HFFc6 (cell line): Measurements from ENCODE around the gene SPHK1. TPM values are rescaled to one million over a fixed set of nuclear protein-coding genes. Genes with fewer than 3 reads are reported as not detected.

Experiments used
- DNase-seq: peaks from one replicate; pipeline ENCODE4 v3.0.0-alpha.2; 2018
- H3K27ac Mint-ChIP-seq: 2 replicates; pipeline ENCODE4 v1.8.0; 2020; ENCODE audit warnings: mild to moderate bottlenecking, mixed read lengths
- H3K27me3 Mint-ChIP-seq: 2 replicates; pipeline ENCODE4 v1.8.0; 2021; ENCODE audit warnings: mild to moderate bottlenecking, moderate library complexity, mixed read lengths; ENCODE audit not compliant: insufficient read depth
- H3K36me3 Mint-ChIP-seq: 2 replicates; pipeline ENCODE4 v1.8.0; 2021; ENCODE audit warnings: low read depth, mixed read lengths
- H3K4me1 Mint-ChIP-seq: 2 replicates; pipeline ENCODE4 v1.8.0; 2020; ENCODE audit warnings: low read depth, mixed read lengths
- H3K4me3 Mint-ChIP-seq: 2 replicates; pipeline ENCODE4 v1.8.0; 2020; ENCODE audit warnings: mild to moderate bottlenecking, moderate library complexity, mixed read lengths
- H3K9me3 Mint-ChIP-seq: 2 replicates; pipeline ENCODE4 v1.8.0; 2020; ENCODE audit warnings: mild to moderate bottlenecking, mixed read lengths
- CTCF ChIP-seq: fragments of 200-600 bp; sonication (generic); IDR thresholded peaks from 2 replicates; pipeline ENCODE4 v1.5.0; 2021; ENCODE audit warnings: antibody characterized with exemption, mild to moderate bottlenecking
- total RNA-seq, 6 experiments: library from RNA; stranded (reverse); fragmentation: NEBNext Ultra II Directional; extraction: Animal tissue kit (Norgen Biotek cat#: 25700); gene quantifications; 2 replicates in 1 of 6; 3 replicates in 5 of 6; pipeline ENCODE4 v1.2.3, GENCODE V29; 2021

Gene SPHK1
- total RNA-seq, 6 experiments from 2014 or later, result 53.9 to 68.1 (median 55.7) TPM

GRCh38 chr17:76384987-76385891 lies 830 bp downstream of the SPHK1 start:
- no peak for TF ChIP-seq CTCF

GRCh38 chr17:76385892-76386786 lies 1.7 kb downstream of the SPHK1 start:
- H3K27ac Mint-ChIP-seq, result peak overlapping the region; percentile 87
- peaks cover 20% of the 10 kb centered on the region for H3K4me1 Mint-ChIP-seq
- peak; percentile 98 for TF ChIP-seq CTCF
- peak overlapping the region; percentile 88 for H3K4me3 Mint-ChIP-seq
- peaks cover 18% of the 10 kb centered on the region for H3K36me3 Mint-ChIP-seq
- H3K9me3 Mint-ChIP-seq, result no peaks in the 10 kb centered on the region; the same call in 1 of the 2 replicates
- DNase-seq, result peak; percentile 80
- peaks cover 25% of the 10 kb centered on the region for H3K27me3 Mint-ChIP-seq

More at GRCh38 chr17:76384987-76385891, 830 bp downstream of the SPHK1 start:
- H3K27ac Mint-ChIP-seq, result peak overlapping the region; percentile 87
- H3K4me1 Mint-ChIP-seq, result peaks cover 20% of the 10 kb centered on the region
- peak; percentile 70 for DNase-seq
- H3K27me3 Mint-ChIP-seq, result peaks cover 21% of the 10 kb centered on the region
- peaks cover 18% of the 10 kb centered on the region for H3K36me3 Mint-ChIP-seq
- H3K4me3 Mint-ChIP-seq, result peak overlapping the region; percentile 88
- no peaks in the 10 kb centered on the region; the same call in 1 of the 2 replicates for H3K9me3 Mint-ChIP-seq

DNA sequence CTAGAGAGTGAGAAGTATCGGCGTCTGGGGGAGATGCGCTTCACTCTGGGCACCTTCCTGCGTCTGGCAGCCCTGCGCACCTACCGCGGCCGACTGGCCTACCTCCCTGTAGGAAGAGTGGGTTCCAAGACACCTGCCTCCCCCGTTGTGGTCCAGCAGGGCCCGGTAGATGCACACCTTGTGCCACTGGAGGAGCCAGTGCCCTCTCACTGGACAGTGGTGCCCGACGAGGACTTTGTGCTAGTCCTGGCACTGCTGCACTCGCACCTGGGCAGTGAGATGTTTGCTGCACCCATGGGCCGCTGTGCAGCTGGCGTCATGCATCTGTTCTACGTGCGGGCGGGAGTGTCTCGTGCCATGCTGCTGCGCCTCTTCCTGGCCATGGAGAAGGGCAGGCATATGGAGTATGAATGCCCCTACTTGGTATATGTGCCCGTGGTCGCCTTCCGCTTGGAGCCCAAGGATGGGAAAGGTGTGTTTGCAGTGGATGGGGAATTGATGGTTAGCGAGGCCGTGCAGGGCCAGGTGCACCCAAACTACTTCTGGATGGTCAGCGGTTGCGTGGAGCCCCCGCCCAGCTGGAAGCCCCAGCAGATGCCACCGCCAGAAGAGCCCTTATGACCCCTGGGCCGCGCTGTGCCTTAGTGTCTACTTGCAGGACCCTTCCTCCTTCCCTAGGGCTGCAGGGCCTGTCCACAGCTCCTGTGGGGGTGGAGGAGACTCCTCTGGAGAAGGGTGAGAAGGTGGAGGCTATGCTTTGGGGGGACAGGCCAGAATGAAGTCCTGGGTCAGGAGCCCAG lies 2.8 kb downstream of the SPHK1 start:
- Mint-ChIP-seq H3K27me3 (peaks cover 29% of the 10 kb centered on the region), H3K36me3 (peaks cover 18% of the 10 kb centered on the region), H3K4me1 (peaks cover 20% of the 10 kb centered on the region), H3K4me3 (peak overlapping the region; percentile 88), H3K9me3 (no peaks in the 10 kb centered on the region; the same call in 1 of the 2 replicates), H3K27ac (peak overlapping the region; percentile 87)
- no peak for TF ChIP-seq CTCF
- no peak for DNase-seq

DNA sequence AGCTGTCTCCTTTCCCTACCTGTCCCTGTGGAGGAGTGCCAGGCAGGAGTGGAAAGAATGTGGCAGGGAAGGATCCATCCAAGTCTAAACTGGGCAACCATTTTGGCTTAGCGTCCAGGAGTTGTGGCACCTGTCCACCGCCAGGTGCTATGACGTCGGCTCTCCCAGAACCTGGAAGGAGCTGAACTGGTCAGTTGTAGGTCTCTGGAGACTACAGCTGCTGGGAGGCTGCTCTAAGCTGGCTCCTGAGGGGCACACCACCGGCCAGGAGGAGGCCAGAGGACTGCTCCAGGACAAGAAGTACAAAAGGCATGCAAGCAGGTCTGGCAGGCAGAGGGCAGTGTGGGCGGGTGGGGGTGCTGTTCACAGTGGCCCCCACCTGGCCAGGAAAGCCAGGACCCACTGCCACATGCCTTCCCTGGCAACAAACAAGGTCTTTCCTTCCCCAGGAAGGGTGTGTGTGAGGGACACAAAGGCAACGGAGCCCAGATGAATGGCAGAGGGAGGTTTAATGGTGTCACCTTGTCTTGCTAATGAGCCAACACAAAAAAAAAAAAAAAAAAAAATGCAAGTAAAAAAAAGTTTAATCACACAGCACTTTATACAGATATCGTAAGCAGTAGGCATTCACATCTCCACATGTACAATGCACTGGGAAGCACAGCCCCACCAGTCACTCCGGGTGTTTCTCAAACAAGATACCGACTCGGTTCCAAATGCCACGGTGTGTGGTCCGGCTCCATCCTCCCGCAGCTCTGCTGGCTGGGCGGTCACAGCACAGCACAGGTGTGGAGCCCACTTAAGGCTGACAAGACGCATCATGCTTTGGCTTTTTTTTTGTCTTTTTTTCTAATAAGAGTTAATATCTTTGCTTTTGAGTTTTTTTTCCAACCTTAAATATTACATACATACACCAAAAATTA lies 4.8 kb downstream of the SPHK1 start:
- H3K4me1 Mint-ChIP-seq, result peaks cover 20% of the 10 kb centered on the region
- H3K4me3 Mint-ChIP-seq, result no peak overlapping the region
- peaks cover 28% of the 10 kb centered on the region for H3K27me3 Mint-ChIP-seq
- TF ChIP-seq CTCF, result peak; percentile 53
- no peak for DNase-seq
- H3K27ac Mint-ChIP-seq, result peak overlapping the region; percentile 18; the same call in 1 of the 2 replicates
- H3K9me3 Mint-ChIP-seq, result no peaks in the 10 kb centered on the region; the same call in 1 of the 2 replicates
- peaks cover 18% of the 10 kb centered on the region for H3K36me3 Mint-ChIP-seq
